Measurements from ENCODE around the gene C11orf42. TPM values are rescaled to one million over a fixed set of nuclear protein-coding genes. Genes with fewer than 3 reads are reported as not detected.

Gene C11orf42
- 1 to 10 TPM in 3 of 5 donors, under 1 TPM in 2; 0.60 to 1.8 (median 1.1) TPM for polyA plus RNA-seq (ENCODE audit: insufficient read depth in 1 of 5, insufficient read length in 5 of 5, low replicate concordance in 1 of 5)
- long read RNA-seq, donor 1, partial matches to known transcripts: 12 of 33 reads
- long read RNA-seq, donor 1, other reads (novel, unspliced or antisense): 21 of 33 reads
- long read RNA-seq, donor 2: 0 reads
- long read RNA-seq, donor 3, partial matches to known transcripts: 22 of 27 reads
- long read RNA-seq, donor 3, other reads (novel, unspliced or antisense): 5 of 27 reads
- long read RNA-seq, donor 4: 0 reads
- long read RNA-seq, donor 5: 0 reads
- long read RNA-seq, donor 6: 0 reads
- long read RNA-seq, donor 7: 0 reads
- long read RNA-seq, donor 8: 0 reads

- DNase-seq: no peak
Observed at GRCh38 chr11:6205366-6205765, at the start of gene C11orf42. TSS of gene C11orf42 (plus strand) at chr11:6205557. CDS start at chr11:6205616, 59 bp downstream.

GRCh38 chr11:6156628-6157359 is 48.6 kb upstream of the C11orf42 start:
- no peak for DNase-seq

GRCh38 chr11:6170226-6170625 is 35.1 kb upstream of the C11orf42 start, which contains the start of gene OR52B2:
TSS of gene OR52B2 (minus strand) at chr11:6170326. CDS start at chr11:6170326, 0 bp downstream.
- DNase-seq: no peak

GRCh38 chr11:6175440-6175839 is 29.9 kb upstream of the C11orf42 start:
- no peak for DNase-seq

GRCh38 chr11:6191742-6192141 is 13.6 kb upstream of the C11orf42 start:
- DNase-seq: no peak

GRCh38 chr11:6194065-6194581 is 11.2 kb upstream of the C11orf42 start:
- no peak for DNase-seq

- no peak for DNase-seq
Observed at GRCh38 chr11:6196396-6196795, 9.0 kb upstream of the C11orf42 start.

GRCh38 chr11:6197466-6198200 is 7.7 kb upstream of the C11orf42 start:
- DNase-seq: no peak

GRCh38 chr11:6199174-6199810 is 6.1 kb upstream of the C11orf42 start, which contains the start of gene OR52W1:
TSS of gene OR52W1 (plus strand) at chr11:6199224. CDS start at chr11:6199224, 0 bp downstream.
- no peak for DNase-seq

- peak; percentile 2 for DNase-seq
Observed at GRCh38 chr11:6200975-6201374, 4.4 kb upstream of the C11orf42 start.

- DNase-seq: no peak
Observed at GRCh38 chr11:6201481-6201880, 3.9 kb upstream of the C11orf42 start.

GRCh38 chr11:6202041-6202440 is 3.3 kb upstream of the C11orf42 start:
- no peak for DNase-seq

GRCh38 chr11:6203327-6203726 is 2.0 kb upstream of the C11orf42 start:
- DNase-seq: no peak

GRCh38 chr11:6204706-6205105 is 651 bp upstream of the C11orf42 start:
- no peak for DNase-seq

GRCh38 chr11:6206456-6207180 is 1.3 kb downstream of the C11orf42 start:
- no peak for DNase-seq

GRCh38 chr11:6209801-6210200 is 4.4 kb downstream of the C11orf42 start:
- DNase-seq: no peak

GRCh38 chr11:6210274-6210955 is 5.1 kb downstream of the C11orf42 start:
- no peak for DNase-seq

- DNase-seq: no peak
Observed at GRCh38 chr11:6214530-6214929, 9.2 kb downstream of the C11orf42 start.

- no peak for DNase-seq
Observed at GRCh38 chr11:6216501-6216900, 11.1 kb downstream of the C11orf42 start.

GRCh38 chr11:6217722-6218121 is 12.4 kb downstream of the C11orf42 start:
- no peak for DNase-seq
